Measurements from ENCODE around the gene GRAP.

GRAP gene

DNA sequence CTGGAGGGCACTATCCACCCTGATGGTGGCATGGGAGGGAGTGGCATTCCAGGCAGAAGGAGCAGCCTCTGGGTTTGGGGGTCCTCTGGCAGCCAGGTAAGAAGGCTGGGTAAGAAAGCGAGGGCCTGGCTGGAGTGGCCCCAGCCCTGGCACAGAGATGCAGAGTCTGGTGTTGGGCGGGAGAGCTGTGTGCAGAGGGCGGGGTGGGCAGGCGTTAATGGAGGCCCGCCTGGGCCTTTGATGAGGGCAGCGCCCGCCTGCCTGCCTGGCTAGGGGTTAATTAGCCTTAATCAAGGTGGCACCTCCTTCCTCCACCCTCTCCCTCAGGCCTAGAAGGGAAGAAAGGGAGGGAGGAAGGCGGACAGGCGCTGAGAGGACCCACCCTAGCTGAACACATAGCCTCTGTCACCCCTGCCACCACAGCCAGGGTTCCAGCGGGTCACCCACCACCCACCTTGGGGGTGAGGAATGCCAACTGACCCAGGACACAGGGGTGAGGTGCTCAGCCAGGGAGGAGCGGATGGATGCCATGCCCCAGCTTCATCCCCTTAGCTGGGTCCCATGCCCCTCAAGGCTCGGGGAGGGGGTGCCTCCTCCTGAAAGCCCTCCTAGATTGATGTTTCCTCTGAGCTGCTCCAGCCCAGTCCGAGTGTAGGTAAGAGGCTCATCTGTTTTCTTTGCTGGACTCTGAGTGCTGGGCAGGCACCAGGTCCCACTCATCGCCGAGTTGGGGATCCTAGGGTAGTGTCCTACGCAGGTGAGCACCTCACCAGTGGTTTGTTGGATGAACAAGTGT, 28.8 kb downstream of the GRAP start:
- DNase-seq, result no peak

DNA sequence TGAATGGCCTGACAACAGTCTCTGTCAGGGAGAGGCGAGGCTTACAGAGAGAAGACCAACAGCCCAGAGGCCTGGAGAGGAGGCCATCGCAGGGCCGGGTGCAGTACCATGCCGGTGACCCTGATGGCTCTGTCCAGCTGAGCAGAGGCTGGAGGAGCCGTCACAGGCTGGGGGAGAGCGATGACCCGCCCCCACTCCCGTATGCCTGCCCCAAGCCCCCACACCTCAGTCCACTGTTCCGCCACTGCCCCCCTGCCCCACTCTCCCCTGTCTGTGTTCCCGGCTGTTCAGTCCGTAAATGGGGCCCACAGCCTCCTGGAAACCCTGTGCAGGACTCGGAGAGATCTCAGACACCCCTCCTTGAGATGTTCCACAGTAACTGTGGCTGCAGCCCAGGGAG, 29.4 kb downstream of the GRAP start:
- no peak for DNase-seq

DNA sequence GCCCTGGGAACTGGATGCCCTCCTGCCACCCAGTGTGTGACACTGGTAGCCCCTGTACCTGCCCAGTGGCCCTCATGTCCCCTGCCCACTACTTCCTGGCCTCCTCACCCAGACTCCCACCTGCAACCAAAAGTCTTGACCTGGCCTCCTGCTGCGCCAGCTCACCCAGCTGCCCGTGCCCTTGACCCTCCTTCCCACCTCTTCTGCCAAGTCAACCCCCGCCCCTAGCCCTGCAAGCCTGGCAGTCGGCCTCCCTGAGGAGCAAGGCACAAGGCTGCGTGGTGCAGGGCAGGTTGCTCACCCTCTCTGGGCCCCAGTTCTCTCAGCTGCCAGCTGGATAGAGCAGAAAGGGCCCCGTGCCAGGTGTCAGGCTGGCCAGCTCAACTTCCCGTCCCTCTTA, 29.9 kb downstream of the GRAP start:
- DNase-seq, result no peak

DNA sequence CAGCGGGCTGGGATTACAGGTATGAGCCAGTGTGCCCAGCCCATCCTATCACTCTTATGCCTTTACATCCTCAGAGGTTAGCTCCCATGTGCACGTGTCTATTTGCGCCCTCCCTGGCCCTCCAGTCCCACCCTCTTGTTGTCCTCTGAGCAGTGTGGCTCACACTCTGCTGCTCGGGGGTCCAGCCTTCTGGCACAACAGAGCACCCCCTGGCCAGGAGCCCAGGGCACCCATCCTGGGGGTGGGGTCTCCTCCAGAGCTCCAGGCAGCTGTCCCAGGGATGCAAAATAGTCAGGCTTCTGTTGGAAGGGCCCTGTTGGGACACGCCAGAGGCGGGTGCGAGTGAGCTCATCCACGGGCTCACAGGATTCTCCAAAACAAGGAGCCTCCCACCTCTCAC, 30.5 kb downstream of the GRAP start:
- no peak for DNase-seq

DNA sequence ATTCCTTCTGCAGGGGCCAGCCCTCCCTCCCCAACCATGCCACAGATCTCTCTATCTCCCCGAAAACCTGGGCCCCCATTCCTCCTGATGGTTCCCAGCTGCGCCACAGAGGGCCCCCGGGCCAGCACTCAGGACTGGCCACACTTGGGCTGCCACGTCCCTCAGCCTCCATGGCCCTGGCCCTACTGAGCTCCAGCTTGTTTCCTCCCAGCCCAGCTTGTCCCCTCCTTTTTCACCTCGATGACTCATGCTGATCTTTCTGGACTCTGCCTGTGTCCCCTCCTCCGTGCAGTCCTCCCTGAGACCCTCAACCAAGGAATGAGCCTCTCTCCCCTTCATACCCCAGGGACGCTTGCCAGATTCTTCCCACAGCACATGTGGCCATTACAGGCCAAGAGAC, 31.3 kb downstream of the GRAP start:
- DNase-seq, result no peak

DNA sequence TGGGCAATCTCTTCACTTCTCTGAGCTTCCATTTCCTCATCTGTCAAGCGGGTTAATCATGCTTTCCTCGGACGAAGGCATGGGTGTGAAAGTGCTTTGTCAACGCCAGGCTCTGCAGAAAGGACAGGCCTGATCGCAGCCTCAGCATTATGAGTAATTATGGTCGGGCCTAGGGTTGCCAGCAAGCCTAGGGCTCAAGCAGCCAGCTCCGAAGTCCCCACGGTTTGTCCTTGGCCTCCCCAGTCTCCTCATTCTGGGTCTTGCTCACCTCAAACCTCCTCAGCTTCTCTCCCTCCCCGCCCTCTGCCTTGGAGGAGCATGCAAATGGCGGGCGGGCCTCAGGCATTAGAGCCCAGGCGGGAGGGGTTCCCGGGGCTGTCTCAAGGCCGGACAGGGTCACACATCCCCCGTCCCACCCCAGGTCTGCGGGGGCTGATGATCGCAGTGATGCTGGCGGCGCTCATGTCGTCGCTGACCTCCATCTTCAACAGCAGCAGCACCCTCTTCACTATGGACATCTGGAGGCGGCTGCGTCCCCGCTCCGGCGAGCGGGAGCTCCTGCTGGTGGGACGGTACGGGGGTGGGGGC, 32.0 kb downstream of the GRAP start:
- DNase-seq, result no peak

DNA sequence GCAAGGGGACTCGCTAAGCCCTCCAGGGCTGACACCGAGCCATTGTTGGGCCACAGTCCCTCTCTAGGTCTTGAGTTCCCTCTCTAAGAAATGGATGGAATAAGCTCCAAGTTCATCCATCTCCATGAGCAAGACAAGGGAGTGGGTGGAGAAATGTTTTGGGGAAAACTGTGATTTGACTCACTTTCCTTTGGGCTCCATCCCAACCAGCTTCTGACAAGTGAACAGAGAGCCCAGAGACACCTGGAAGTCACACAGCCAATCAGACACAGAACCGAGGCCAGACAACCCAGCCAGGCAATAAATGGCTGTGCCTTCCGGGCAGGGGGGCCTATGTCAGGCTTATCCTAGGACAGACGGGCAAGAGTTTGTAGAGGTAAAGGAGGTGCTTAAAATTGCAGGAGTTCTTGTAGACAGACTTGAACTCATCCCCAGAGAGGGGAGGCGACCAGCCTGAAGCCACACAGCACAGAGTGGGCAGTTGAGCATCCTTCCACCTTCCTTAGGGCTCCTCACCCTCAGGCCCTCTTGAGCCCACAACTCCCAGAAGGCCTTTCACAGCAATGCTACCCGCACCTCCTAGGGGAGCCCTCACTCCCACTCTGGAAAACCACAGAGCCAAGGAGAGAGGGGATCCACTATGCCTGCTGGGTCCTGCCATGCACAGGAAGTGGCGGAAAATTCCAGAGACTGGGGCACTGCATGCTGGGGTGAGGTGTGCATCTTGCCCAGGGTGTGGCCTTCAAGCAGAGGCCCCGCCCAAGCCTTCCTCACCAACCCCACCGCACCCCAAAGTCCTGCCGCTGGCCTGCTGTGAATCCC, 32.7 kb downstream of the GRAP start:
- DNase-seq, result no peak

DNA sequence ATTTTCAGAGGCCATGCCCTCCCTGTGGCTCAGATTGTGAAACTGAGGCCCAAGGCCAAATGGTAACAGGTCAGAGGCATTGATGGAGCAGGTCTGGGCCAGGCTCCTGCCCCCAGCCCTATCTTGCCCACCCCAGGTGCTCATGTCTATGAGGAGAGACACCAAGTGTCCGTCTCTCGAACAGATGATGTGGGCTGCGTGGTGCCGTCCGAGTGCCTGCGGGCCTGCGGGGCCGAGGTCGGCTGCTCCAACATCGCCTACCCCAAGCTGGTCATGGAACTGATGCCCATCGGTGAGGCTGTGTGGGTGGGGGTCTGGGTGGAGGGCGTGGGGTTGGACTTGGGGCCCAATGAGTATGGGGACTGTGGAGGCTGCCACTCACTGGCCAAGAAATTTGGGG, 33.5 kb downstream of the GRAP start:
- DNase-seq, result no peak

DNA sequence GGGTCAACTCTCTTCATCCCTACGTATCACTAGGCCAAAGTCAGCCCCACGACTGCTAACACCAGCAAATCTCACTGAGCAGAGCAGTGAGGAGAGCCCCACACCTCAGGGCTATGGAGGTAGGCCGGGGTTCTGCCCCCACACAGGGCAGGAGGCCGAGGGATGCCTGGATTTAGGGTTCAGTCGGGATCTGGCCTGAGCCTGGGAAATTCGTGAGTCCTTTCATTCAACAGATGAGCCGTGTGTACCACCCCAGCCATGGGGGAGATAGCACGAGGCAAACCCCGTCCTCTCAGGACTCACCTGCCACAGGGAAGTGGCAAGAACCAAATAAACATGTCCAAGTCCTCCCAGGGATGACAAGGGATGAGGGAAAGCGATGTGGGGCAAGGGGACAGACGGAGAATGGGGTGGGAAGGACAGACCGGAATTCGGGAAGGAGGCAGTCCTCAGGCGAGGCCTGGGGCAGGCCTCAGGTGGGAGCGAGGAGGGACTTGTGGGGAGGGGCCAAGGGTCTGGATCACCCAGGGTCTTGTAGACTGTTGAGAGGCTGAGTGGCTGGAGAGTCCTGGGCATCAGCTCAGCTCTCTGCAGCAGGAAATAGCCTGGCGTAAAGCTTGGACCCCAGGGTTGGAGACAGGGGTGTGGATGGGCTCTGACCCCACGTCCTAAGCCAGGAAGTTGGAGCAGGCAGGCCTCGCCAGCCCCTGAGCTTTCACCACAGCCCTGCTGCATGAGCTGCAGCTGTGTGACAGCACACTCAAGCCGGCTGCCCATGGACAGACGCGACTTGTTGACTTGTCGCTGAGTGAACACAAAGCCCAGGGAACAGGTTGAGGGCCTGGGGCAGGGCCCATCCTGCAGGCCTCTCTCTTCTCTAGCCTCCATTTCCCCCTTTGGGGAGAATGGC, 34.3 kb downstream of the GRAP start:
- DNase-seq, result no peak

DNA sequence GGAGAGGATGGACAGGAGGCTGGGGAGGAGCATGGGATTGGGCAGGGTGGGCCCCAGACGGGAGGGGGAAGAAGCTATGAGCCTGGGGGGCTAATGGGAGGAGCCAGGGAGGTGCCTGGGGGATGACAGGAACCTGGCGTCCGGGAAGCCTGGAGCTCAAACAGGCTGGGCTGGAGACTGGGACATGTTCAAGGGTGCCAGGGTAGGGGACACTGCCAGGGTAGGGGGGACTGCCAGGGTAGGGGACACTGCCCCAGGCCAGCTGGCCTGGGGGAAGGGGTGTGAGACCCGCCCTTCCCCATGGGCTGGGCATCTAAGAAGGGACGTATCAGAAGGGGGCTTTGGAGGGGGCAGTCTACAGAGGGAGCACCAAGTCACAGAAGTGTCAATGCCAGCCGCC, 35.2 kb downstream of the GRAP start:
- no peak for DNase-seq

DNA sequence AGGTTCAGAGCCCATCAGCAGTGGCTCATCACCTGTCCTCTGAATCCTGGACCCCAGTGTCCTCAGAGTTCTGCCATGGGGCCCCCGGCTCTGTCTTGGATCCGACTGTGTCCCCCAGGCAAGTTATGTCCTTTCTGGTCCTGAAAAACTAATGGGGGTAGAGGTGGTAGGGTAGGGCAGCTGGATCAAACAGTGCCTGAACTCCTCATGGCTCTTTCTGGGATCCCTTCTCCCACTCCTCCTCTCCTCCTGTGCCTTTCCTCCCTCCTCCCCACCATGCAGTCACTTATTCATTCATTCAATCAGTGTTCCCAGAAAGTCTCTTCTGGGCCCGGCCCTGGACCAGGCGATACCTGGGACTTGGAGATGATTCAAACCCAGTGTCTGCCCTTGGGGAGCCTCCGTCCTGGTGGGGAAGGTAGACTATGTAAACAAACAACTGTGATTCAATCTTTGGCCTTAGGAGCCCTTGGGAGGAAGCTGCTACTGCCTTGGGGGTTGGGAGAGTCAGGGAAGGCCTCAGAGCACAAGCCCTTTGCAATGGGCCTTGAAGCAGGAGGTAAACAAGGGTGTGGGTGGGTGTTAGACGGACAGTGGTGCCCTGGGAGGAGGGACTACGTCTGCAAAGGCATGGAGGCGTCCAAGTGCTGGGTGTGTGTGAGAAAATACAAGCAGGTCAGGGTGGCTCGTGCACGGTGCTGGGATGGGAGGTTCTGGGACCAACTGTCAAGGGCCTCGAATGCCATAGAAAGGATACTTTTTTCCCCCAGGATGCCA, 35.8 kb downstream of the GRAP start:
- no peak for DNase-seq

DNA sequence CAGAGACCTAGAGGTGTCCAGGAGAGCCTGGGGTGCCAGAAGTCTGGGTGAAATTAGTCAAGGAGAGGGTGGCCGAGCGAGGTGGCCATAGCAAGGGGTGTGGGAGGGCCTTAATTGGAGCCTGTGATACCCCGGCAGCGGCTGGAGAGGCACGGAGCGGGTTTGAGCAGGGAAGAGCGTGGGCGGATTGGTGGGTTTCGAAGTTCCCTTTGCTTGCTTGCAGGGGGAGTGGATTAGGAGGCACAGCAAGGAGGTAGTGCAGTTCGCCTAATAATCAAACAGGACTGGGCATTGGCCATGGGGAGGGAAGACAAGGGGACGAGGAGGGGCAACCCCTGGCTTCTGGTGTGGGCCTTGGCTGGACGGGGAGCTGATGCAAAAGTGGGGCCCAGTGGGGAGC, 36.8 kb downstream of the GRAP start:
- no peak for DNase-seq

DNA sequence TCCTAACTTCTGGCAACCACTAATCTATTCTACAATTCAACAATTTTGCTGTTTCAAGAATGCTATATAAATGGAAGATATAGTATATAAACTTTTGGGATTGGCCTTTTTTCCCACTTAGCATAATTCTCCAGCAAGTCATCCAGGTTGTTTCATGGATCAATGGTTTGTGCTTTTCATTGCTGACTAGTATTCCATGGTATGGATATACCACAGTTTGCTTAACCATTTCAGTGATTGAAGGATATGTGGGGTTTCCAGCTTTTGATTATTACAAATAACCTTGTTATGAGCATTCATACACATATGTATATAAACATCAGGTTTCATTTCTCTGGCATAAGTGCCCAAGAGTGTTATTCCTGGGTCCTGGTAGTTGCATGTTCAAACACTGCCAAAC, 40.1 kb downstream of the GRAP start:
- no peak for DNase-seq

DNA sequence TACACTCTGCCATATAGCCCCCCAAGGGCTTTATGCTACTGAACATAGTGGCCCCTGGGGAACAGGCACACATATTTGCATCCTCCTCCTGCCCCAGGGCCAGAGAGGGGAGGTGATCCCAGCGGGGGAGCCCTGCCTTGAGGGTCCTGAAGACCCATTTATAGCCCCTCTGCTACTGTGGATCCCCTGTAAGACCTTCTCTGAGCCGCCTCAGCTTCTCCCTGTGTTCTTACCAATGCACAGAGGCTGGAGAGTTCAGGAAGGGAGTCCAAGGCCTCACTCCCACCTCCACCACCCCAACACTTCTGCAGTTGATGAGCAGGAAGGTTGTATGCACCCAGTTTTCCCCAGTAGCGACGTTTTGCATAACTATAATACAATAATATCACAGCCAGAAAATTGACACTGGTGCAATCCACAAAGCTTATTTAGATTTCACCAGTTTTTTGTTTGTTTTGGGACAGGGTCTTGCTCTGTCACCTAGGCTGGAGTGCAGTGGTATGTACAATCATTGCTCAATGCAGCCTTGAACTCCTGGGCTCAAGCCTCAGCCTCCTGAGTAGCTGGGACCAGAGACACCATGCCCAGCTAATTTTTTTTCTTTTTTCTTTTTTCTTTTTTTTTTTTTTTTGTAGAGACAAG, 40.8 kb downstream of the GRAP start:
- no peak for DNase-seq

DNA sequence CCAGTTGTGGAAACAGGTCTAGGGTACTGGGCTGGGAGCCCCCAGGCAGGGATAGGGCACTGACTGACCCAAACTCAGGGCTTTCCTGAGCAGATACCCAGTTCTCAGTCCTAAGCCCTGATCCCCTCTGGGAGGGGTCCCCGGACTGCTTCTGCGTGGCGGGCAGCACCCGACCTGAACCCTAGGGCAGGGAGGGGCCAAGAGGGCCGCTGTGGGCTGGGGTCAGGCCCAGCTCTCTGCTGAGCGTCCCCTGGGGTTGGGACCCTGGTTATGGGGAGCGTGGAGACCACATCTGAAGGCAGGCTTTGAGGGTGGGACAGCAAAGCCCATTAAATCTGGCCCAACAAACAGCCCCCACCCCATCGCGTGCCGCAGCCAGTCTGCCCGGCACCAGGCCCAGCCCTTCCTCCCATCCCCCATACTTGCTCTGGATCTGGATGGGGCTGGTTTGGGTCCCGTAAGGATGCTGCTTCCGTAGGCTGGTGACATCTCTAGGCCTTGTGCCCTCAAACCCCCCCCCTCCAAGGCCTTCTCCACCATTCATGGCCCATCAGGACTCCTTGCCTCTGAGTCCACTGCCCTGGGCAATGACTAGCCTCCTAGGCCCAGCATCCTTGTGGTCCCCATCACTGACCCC, 41.5 kb downstream of the GRAP start:
- DNase-seq, result no peak

DNA sequence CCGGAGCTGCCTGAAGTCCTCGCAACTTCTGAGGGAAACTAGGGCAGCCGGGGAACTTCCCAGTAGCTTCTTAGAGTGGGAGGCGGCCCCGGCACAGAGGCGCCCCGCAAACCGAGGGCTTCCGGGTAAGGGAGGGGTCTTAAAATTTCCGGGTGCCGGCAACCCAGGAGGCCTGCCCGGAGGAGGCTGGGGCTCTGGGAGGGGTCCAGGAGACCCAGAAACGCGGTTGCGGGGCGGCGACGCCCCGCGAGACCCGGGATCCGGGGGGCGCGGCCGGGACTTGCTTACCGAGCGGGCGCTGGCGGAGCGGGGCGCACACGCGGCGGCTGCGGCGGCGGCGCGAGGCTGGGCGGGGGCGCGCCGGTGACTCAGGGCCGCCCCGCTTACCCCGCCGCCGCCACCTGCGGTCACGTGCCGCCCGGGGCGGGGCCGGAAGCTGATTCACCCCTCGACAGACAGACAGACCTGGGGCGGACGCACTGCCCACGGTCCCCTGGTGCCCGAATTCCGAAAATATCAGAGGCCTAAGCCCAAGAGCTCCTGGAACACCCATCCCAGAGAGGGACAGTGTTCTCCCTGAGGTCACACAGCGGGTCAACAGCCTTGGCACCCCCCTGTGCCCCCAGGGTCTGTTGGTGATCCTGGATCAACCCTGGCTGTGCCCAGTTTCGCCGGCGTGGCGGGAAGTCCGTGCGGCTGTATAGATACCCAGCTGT, 42.2 kb downstream of the GRAP start, which contains the start of gene FAM83G:
FAM83G (minus strand) TSS at position 344 of the 716 bp plus-strand sequence. CDS start 723 bp downstream, outside the sequence.
- DNase-seq, result peak; percentile 92

DNA sequence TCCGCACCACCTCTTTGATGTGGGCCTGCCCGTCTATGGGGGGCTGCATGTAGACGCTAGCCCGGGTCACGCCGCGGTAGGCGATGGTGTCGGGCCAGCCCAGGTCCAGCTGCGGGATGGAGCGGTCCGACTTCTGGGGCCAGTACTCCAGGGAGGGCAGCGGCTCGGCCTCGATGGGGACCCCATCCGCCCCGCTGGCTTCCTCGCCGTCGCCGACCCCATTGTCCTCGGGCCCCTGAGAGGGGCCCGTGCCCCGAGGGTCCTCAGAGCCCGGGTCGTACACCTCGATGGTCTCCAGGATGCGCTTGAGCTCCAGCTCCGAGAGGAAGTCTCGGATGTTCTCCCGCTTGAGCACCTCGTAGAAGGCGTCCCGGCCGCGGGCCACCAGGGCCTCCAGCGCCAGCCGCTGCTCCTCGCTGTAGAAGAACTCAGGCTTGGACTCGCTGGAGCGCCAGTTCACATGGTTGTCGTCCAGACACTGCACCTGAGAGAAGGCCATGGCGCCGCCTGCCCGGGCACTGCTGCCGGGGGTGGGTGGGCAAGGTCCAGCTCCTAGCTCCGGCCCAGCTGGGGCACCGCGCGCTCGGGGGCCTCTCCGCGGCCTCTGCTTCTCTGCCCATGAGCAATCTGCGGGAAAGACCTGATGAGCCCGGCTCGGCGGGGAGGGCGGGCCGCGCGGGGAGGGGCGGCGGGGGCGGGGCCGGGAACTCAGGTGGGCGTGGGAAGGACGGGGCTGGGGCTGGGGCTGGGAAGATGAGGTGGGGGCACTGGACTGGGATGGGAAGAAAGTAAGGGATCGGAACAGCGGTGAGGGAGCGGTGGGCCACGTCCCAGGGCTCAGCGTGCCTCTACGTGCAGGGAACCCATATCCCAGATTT, 43.0 kb downstream of the GRAP start:
- DNase-seq, result peak; percentile 49

DNA sequence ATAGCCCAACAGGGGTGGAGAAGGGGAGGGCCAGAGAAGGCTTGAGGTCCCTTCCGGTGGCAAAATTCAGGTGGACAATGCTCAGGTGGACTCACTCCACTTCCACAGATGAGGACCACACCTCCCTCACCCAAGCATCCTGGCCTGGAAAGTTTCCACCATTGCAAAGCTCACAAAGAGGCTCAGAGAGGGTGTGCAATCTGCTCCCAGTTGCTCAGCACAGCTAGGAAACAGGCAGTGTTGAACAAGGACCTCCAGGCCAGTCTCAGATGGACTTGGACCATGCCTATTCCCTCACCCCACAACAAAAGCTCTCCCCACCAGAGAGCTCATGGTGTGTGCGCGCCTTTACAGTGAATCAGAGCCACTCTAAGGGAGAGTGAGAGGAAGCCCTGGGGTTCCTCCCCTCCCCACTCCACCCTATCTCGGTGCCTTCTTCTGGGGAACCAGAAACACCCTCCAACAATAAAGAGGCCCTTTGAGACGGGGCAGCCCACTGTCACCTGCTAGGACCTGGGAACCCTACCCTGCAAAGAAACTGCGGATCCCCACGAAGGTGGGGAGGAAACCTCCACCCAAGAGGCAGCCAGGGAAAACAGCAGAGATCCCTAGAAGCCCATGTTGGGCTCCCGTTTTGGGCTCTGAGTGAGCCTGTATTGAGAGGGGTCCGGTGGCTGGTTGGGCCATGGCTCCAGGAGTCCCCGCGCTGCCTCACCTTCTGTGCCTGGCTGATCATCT, 43.8 kb downstream of the GRAP start:
- peak; percentile 33 for DNase-seq
